Activated T-cell treated with anti-CD3 and anti-CD28 coated beads for 48 hours (primary cell): Measurements from ENCODE around the gene GOLGA6A.
A peak's percentile ranks its signal among the peaks of the same experiment; 100 is the strongest.
"Not testable (repeated sequence)": the region's sequence is repeated elsewhere in the genome, so short reads cannot be mapped to it uniquely, and the experiment has no call there.

Source experiments
- DNase-seq: peaks from one replicate; pipeline ENCODE4 v3.0.0-alpha.2; 2020; ENCODE audit warnings: low read depth

GOLGA6A gene

GRCh38 chr15:74099963-74100733, 17.8 kb upstream of the GOLGA6A start:
- peak; percentile 80 for DNase-seq

GRCh38 chr15:74096753-74097474, 14.6 kb upstream of the GOLGA6A start:
- DNase-seq: not testable (repeated sequence)

GRCh38 chr15:74095610-74096009, 13.3 kb upstream of the GOLGA6A start:
- DNase-seq: not testable (repeated sequence)

GRCh38 chr15:74094567-74094966, 12.2 kb upstream of the GOLGA6A start:
- not testable (repeated sequence) for DNase-seq

- DNase-seq: not testable (repeated sequence)
Measured at GRCh38 chr15:74075781-74076180, 6.6 kb downstream of the GOLGA6A start.

- peak; percentile 27 for DNase-seq
Measured at GRCh38 chr15:74072614-74073337, 9.6 kb downstream of the GOLGA6A start.

- DNase-seq: not testable (repeated sequence)
Measured at GRCh38 chr15:74072132-74072531, 10.2 kb downstream of the GOLGA6A start.

- DNase-seq: not testable (repeated sequence)
Measured at GRCh38 chr15:74071645-74072044, 10.7 kb downstream of the GOLGA6A start.

GRCh38 chr15:74065684-74066411, 16.5 kb downstream of the GOLGA6A start:
- DNase-seq: peak; percentile 43

- not testable (repeated sequence) for DNase-seq
Measured at GRCh38 chr15:74064822-74065221, 17.5 kb downstream of the GOLGA6A start.

GRCh38 chr15:74064183-74064582, 18.2 kb downstream of the GOLGA6A start:
- not testable (repeated sequence) for DNase-seq

GRCh38 chr15:74063425-74064146, 18.8 kb downstream of the GOLGA6A start:
- not testable (repeated sequence) for DNase-seq

GRCh38 chr15:74062671-74063070, 19.7 kb downstream of the GOLGA6A start:
- DNase-seq: no peak

- no peak for DNase-seq
Measured at GRCh38 chr15:74062236-74062635, 20.1 kb downstream of the GOLGA6A start.

- no peak for DNase-seq
Measured at GRCh38 chr15:74060251-74060650, 22.1 kb downstream of the GOLGA6A start.

- DNase-seq: not testable (repeated sequence)
Measured at GRCh38 chr15:74059050-74059833, 23.1 kb downstream of the GOLGA6A start.

GRCh38 chr15:74056330-74056729, 26.0 kb downstream of the GOLGA6A start:
- DNase-seq: not testable (repeated sequence)

GRCh38 chr15:74055804-74056203, 26.5 kb downstream of the GOLGA6A start:
- DNase-seq: no peak

- peak; percentile 69 for DNase-seq
Measured at GRCh38 chr15:74053941-74054529, 28.3 kb downstream of the GOLGA6A start.

- DNase-seq: no peak
Measured at GRCh38 chr15:74053517-74053916, 28.8 kb downstream of the GOLGA6A start.
